Measurements from ENCODE around the gene DGKQ.

The DGKQ gene

DNA sequence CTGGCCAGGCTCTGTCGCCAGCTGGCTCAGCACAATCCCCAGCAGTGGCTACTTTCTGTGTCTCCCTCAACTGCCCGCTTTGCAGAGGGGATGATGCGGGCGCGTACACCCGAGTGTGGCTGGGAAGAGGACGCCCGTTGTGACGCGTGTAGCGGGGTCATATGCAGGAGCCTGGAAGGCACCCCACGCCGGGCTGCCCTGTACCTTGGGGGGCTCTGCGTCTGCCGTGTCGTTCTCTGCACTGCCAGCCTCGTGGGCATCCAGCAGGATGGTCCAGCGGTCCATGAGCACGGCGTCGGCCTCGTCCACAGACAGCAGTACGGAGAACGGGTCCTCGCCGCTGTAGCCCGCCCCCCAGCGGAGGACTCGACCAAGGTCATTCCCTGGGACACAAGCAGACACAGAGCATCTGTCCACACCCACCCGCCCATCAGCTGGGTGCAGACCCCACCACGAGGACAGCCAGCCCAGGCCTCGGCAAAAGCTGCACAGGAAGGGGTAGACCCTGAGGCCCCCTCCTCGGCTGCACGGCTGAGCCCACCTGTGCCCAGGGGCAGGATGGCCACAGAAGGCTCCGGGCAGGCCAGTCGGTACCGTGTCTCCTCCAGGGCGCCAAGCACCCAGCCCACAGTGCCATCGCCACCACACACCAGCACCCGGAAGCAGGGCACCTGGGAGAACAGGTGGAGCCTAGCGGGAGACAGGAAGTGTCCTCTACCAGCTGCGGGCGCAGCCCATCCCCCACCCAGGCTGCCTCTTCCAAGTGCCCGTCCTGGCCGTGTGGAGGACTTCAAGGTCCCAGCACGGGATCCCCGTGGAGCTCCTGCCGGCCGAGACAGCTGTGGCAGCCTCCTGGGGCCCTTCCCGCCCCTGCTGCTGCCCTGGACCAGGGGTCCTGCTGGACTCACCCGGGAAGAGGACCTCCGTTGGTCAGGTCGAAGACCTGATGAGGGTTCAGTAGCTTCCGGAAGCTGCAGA lies 10.8 kb downstream of the DGKQ start:
- no peaks in the 10 kb centered on the region for H3K79me2 ChIP-seq (ENCODE audit: low read length)

DNA sequence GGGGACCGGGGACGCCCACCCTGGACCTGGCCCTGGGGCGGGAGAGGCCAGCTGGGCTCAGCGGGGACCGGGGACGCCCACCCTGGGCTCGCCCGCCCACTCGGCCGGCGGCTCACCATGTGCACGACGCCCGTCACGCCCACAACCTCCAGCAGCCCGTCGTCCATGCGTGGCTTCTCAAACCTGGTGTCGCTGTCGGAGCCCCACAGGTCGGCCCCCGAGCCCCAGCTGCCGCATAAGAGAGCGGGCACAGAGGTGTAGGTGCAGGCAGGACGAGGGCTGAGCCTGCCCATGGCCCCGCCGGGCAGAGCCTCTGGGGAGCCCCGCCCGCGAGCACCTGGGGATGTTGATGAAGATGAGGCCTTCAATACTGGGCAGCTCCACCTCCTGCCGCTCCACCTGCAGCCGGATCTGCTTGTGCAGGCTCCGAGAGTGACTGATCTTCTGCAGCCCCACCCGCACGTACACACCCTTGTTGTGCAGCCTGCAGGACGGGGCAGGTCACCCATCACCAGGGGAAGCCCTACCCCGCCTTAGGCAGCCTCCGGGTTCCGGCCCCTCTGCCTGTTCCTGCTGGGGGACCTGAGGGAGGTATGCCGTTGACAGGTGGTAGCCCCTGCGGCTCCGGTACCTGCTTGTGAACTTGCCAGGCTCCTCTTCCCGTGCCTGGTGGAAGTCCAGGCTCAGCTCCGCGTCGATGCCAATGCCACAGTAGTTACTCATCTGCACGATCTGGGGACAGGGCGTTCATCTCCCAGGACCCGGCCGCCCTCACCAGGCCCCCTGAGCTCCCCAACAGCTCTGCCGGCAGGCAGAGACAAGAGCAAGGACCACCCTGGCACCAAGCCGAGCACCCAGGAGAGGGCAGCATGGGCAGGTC lies 11.8 kb downstream of the DGKQ start:
- H3K36me3 ChIP-seq (replicated peaks; ENCODE audit: low read depth, low read length): no peaks in the 10 kb centered on the region
- H2AFZ ChIP-seq (ENCODE audit: low read depth, low read length): no peak overlapping the region
- H3K9me3 ChIP-seq (ENCODE audit: insufficient read depth, low read length): no peaks in the 10 kb centered on the region
- H3K4me2 ChIP-seq (ENCODE audit: low read length): no peak overlapping the region
- H3K4me1 ChIP-seq (ENCODE audit: low read length): no peaks in the 10 kb centered on the region
- no peaks in the 10 kb centered on the region for H3K79me2 ChIP-seq (ENCODE audit: low read length)
- H3K27ac ChIP-seq (ENCODE audit: low read length): no peak overlapping the region
- H3K27me3 ChIP-seq (ENCODE audit: low read depth, low read length): no peaks in the 10 kb centered on the region
- H3K4me3 ChIP-seq (ENCODE audit: low read length): no peak overlapping the region
- TF ChIP-seq EZH2phosphoT487 (IDR thresholded peaks at IDR 0.05; ENCODE audit: low read depth): no peak
- no peak for TF ChIP-seq CTCF (IDR thresholded peaks at IDR 0.05; ENCODE audit: low read depth, low read length)
- no peak overlapping the region for H3K9ac ChIP-seq (ENCODE audit: low read length)
- H4K20me1 ChIP-seq (ENCODE audit: insufficient read depth, low read length): no peaks in the 10 kb centered on the region

More for the DNA sequence above, 10.8 kb downstream of the DGKQ start:
- Histone ChIP-seq H3K36me3 (replicated peaks; ENCODE audit: low read depth, low read length) (no peaks in the 10 kb centered on the region), H4K20me1 (ENCODE audit: insufficient read depth, low read length) (no peaks in the 10 kb centered on the region), H3K9me3 (ENCODE audit: insufficient read depth, low read length) (no peaks in the 10 kb centered on the region), H3K27me3 (ENCODE audit: low read depth, low read length) (no peaks in the 10 kb centered on the region), H3K9ac (ENCODE audit: low read length) (no peak overlapping the region), H3K4me1 (ENCODE audit: low read length) (no peaks in the 10 kb centered on the region), H3K27ac (ENCODE audit: low read length) (no peak overlapping the region), H2AFZ (ENCODE audit: low read depth, low read length) (no peak overlapping the region), H3K4me2 (ENCODE audit: low read length) (no peak overlapping the region), H3K4me3 (ENCODE audit: low read length) (no peak overlapping the region)
- TF ChIP-seq CTCF (IDR thresholded peaks at IDR 0.05; ENCODE audit: low read depth, low read length): no peak
- no peak for TF ChIP-seq EZH2phosphoT487 (IDR thresholded peaks at IDR 0.05; ENCODE audit: low read depth)

- H3K27ac ChIP-seq (ENCODE audit: low read length): no peak overlapping the region
- H3K36me3 ChIP-seq (replicated peaks; ENCODE audit: low read depth, low read length): no peaks in the 10 kb centered on the region
- H2AFZ ChIP-seq (ENCODE audit: low read depth, low read length): no peak overlapping the region
- H3K27me3 ChIP-seq (ENCODE audit: low read depth, low read length): no peaks in the 10 kb centered on the region
- no peak overlapping the region for H3K4me2 ChIP-seq (ENCODE audit: low read length)
- no peak overlapping the region for H3K9ac ChIP-seq (ENCODE audit: low read length)
- no peaks in the 10 kb centered on the region for H3K4me1 ChIP-seq (ENCODE audit: low read length)
- no peaks in the 10 kb centered on the region for H3K9me3 ChIP-seq (ENCODE audit: insufficient read depth, low read length)
- TF ChIP-seq CTCF (IDR thresholded peaks at IDR 0.05; ENCODE audit: low read depth, low read length): no peak
- TF ChIP-seq EZH2phosphoT487 (IDR thresholded peaks at IDR 0.05; ENCODE audit: low read depth): no peak
- no peaks in the 10 kb centered on the region for H3K79me2 ChIP-seq (ENCODE audit: low read length)
- H3K4me3 ChIP-seq (ENCODE audit: low read length): no peak overlapping the region
- no peaks in the 10 kb centered on the region for H4K20me1 ChIP-seq (ENCODE audit: insufficient read depth, low read length)
Measured at GRCh38 chr4:960636-961350, 12.6 kb downstream of the DGKQ start.
